ENCODE results near the gene IST1. TPM values are rescaled to one million over a fixed set of nuclear protein-coding genes. Genes with fewer than 3 reads are reported as not detected.

Gene IST1
- total and polyA plus RNA-seq, 9 of the 15 experiments (the other 6 are each of a cell fraction or from before 2014, with no cell fraction given) = 135 to 334 (median 188) TPM

DNA sequence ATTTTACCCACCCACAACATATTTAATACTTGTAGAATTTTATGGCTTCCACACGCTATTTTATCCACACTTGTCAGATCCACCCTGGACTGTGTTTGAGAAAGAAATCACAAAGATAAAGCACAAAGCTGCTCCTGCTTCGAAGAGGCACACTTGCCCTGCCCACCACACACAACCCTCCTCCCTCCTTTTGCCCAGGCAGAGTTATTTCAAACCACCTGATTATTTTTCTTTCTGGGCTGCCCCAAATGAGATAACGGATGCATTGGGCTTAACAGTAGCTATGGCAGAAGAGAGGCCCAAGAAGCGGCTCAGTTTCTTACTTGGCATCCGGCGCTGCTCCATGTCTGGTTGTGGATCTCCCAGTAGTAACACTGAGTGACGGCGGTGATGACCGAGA is 77.7 kb downstream of the IST1 start (continued):
- no peak for TF ChIP-seq YBX1 (IDR thresholded peaks at IDR 0.05)
- TF ChIP-seq, protein P1, sequence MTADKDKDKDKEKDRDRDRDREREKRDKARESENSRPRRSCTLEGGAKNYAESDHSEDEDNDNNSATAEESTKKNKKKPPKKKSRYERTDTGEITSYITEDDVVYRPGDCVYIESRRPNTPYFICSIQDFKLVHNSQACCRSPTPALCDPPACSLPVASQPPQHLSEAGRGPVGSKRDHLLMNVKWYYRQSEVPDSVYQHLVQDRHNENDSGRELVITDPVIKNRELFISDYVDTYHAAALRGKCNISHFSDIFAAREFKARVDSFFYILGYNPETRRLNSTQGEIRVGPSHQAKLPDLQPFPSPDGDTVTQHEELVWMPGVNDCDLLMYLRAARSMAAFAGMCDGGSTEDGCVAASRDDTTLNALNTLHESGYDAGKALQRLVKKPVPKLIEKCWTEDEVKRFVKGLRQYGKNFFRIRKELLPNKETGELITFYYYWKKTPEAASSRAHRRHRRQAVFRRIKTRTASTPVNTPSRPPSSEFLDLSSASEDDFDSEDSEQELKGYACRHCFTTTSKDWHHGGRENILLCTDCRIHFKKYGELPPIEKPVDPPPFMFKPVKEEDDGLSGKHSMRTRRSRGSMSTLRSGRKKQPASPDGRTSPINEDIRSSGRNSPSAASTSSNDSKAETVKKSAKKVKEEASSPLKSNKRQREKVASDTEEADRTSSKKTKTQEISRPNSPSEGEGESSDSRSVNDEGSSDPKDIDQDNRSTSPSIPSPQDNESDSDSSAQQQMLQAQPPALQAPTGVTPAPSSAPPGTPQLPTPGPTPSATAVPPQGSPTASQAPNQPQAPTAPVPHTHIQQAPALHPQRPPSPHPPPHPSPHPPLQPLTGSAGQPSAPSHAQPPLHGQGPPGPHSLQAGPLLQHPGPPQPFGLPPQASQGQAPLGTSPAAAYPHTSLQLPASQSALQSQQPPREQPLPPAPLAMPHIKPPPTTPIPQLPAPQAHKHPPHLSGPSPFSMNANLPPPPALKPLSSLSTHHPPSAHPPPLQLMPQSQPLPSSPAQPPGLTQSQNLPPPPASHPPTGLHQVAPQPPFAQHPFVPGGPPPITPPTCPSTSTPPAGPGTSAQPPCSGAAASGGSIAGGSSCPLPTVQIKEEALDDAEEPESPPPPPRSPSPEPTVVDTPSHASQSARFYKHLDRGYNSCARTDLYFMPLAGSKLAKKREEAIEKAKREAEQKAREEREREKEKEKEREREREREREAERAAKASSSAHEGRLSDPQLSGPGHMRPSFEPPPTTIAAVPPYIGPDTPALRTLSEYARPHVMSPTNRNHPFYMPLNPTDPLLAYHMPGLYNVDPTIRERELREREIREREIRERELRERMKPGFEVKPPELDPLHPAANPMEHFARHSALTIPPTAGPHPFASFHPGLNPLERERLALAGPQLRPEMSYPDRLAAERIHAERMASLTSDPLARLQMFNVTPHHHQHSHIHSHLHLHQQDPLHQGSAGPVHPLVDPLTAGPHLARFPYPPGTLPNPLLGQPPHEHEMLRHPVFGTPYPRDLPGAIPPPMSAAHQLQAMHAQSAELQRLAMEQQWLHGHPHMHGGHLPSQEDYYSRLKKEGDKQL (CRISPR knock-in tag; IDR thresholded peaks at IDR 0.05; ENCODE audit: borderline replicate concordance) = no peak
- TF ChIP-seq ZNF507 (tag; conservative IDR thresholded peaks at IDR 0.05) = no peak
- no peak for TF ChIP-seq PHB (CRISPR knock-in tag; IDR thresholded peaks at IDR 0.05)

DNA sequence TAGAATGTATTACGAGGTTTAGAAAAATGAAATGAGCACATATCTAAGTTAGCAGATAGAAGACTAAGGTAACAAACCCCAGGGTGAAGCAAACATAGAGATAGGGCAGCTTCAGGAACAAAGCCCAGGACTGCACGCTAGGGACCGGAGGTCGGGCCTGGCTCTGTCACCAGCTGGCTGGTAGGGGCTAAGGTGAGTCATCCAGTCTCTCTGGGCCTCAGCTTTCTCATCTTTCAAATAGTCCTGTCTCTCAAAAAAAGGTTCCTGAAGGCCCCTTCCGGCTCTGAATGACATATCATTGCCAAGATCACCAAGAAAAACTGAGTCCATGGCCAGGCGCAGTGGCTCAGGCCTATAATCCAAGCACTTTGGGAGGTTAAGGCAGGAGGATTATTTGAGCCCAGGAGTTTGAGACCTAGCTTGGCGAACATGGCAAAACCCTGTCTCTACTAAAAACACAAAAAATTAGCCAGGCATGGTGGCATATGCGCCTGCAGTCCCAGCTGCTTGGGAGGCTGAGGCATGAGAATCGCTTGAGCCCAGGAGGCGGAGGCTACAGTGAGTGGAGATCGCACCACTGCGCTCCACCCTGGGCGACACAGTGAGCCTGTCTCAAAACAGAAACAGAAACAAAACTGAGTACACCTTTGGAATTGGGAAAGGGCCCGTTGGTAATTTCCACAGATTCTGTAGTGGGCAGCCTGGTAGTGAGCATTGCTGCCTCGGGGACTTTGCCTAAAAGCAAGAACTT is 78.9 kb downstream of the IST1 start:
- DNase-seq (ENCODE audit: extremely low read depth in 1 of 4, low spot score in 3 of 4) (peak; percentile 27 to 53 (median 38)), FAIRE-seq (peak; percentile 37), ATAC-seq (peak; percentile 81)
- Histone ChIP-seq H3K4me1 (replicated peaks in 1 of 2; ENCODE audit: control insufficient read depth in 2 of 2, insufficient read depth in 2 of 2, low read length in 2 of 2) (no peaks in the 10 kb centered on the region; a peak in 1 of 5 replicates), H3K9ac (ENCODE audit: insufficient read depth in 1 of 2, low read depth in 2 of 2, low read length in 2 of 2) (peak overlapping the region in 1 of 2 experiments; percentile 7; a peak in 1 of 4 replicates), H4K20me1 (replicated peaks; ENCODE audit: control insufficient read depth, insufficient read depth, low read length) (no peaks in the 10 kb centered on the region), H3K27ac (ENCODE audit: extremely low read depth, low read depth, low read length) (no peak overlapping the region), H3K79me2 (ENCODE audit: control insufficient read depth, insufficient read depth, low read length) (no peaks in the 10 kb centered on the region), H3K9me3 (replicated peaks; ENCODE audit: control insufficient read depth, insufficient read depth, low read depth, low read length) (no peaks in the 10 kb centered on the region), H3K9me1 (ENCODE audit: control insufficient read depth, insufficient read depth, low read length) (no peaks in the 10 kb centered on the region), H2AFZ (ENCODE audit: low read depth, low read length) (no peak overlapping the region), H3K27me3 (ENCODE audit: control insufficient read depth in 2 of 2, insufficient read depth in 2 of 2, low read length in 2 of 2) (peaks cover 14 to 24% of the 10 kb centered on the region in 2 experiments), H3K4me2 (ENCODE audit: insufficient read depth, low read length) (no peak overlapping the region), H3K4me3 (no peak overlapping the region), H3K36me3 (ENCODE audit: control insufficient read depth, insufficient read depth, low read length) (no peaks in the 10 kb centered on the region)
- BruUV-seq (replicated peaks) = no TSS peak
- CTCF ChIA-PET (ENCODE audit: low intra/inter-chr PET ratio) = no interaction called here
- WGBS (ENCODE audit: insufficient coverage, low coverage, missing lambda C conversion rate) = 43% methylated on average over 15 of the region's 15 CpGs
- intact Hi-C loops (cut with micrococcal nuclease) = no loop called here
- in situ Hi-C loops (cut with MboI) = no loop called here
- POLR2A ChIA-PET = no interaction called here
- TF ChIP-seq PATZ1 (CRISPR knock-in tag; IDR thresholded peaks at IDR 0.05; ENCODE audit: borderline replicate concordance) = no peak
- no peak for TF ChIP-seq SMAD1 (IDR thresholded peaks at IDR 0.05; ENCODE audit: low read depth, low read length, partially characterized antibody)
- TF ChIP-seq LEF1 (IDR thresholded peaks at IDR 0.05) = no peak
- no peak for TF ChIP-seq TAF9B (IDR thresholded peaks at IDR 0.05; ENCODE audit: partially characterized antibody)
- TF ChIP-seq MTA3 (IDR thresholded peaks at IDR 0.05; ENCODE audit: borderline replicate concordance) = no peak
- TF ChIP-seq FOXJ3 (CRISPR knock-in tag; IDR thresholded peaks at IDR 0.05) = no peak
- TF ChIP-seq KLF10 (CRISPR knock-in tag; IDR thresholded peaks at IDR 0.05) = no peak
- TF ChIP-seq HMGN3 (IDR thresholded peaks at IDR 0.05; ENCODE audit: borderline replicate concordance, extremely low read depth, insufficient read length, low read depth, low read length) = no peak
- no peak for TF ChIP-seq CC2D1A (IDR thresholded peaks at IDR 0.05)
- TF ChIP-seq SAP30 (IDR thresholded peaks at IDR 0.05; ENCODE audit: borderline replicate concordance, insufficient read depth, low read depth, low read length, poor library complexity, severe bottlenecking) = no peak

All from K562 (cell line).